Fibroblast of lung (primary cell): Measurements from ENCODE around the gene CD2AP.

Experiments
- CTCF ChIP-seq, 2 donors: IDR thresholded peaks in 1 of 2; conservative IDR thresholded peaks in 1 of 2; 1 replicate in 1 of 2; 2 replicates in 1 of 2; pipeline ENCODE4 v1.5.1; 2011 to 2012; ENCODE audit warnings: low read length in 2 of 2, control low read depth in 1 of 2, inconsistent platforms in 1 of 2, low read depth in 1 of 2, mild to moderate bottlenecking in 1 of 2
- EZH2 ChIP-seq: IDR thresholded peaks from 2 replicates; pipeline ENCODE4 v1.5.1; 2012; ENCODE audit warnings: low read length, control low read depth, mild to moderate bottlenecking; ENCODE audit errors: missing control alignments

- TF ChIP-seq CTCF (conservative IDR thresholded peaks at IDR 0.05 in 1 of 2, IDR thresholded peaks at IDR 0.05 in 1 of 2; ENCODE audit: low read depth in 1 of 2, low read length in 2 of 2) = no peak
- TF ChIP-seq EZH2 = no peak
These were observed 56.5 kb downstream of the CD2AP start for GRCh38 chr6:47534063-47534462.
